OCI-LY1 (cell line): Measurements from ENCODE around the gene DNTT.

Experiments used
- H2AFZ ChIP-seq: fragments of 200-600 bp; sonication (generic), shearing (Covaris generic); 2 replicates; pipeline ENCODE4 v1.6.0; 2014; ENCODE audit warnings: antibody characterized with exemption, mild to moderate bottlenecking, low read length
- H3F3A ChIP-seq: fragments of 200-600 bp; sonication (generic), shearing (Covaris generic); 2 replicates; pipeline ENCODE4 v1.6.0; 2014; ENCODE audit warnings: mild to moderate bottlenecking, antibody characterized with exemption, low read length, moderate library complexity; ENCODE audit not compliant: insufficient read depth
- H3K27ac ChIP-seq: fragments of 200-600 bp; sonication (generic); 2 replicates; pipeline ENCODE4 v1.5.1; 2014; ENCODE audit warnings: low read length, mixed run types, mild to moderate bottlenecking, low read depth; ENCODE audit not compliant: poor library complexity, severe bottlenecking
- H3K27me3 ChIP-seq: fragments of 200-600 bp; sonication (generic); 2 replicates; pipeline ENCODE4 v1.6.0; 2014; ENCODE audit warnings: antibody characterized with exemption, mild to moderate bottlenecking, low read length, moderate library complexity; ENCODE audit not compliant: insufficient read depth
- H3K36me3 ChIP-seq: fragments of 200-600 bp; sonication (generic); 2 replicates; pipeline ENCODE4 v1.6.1; 2014; ENCODE audit warnings: mild to moderate bottlenecking, antibody characterized with exemption, low read length, moderate library complexity, mixed read lengths; ENCODE audit not compliant: insufficient read depth
- H3K4me1 ChIP-seq: fragments of 200-600 bp; sonication (generic); 2 replicates; pipeline ENCODE4 v1.5.1; 2014; ENCODE audit warnings: mild to moderate bottlenecking, low read length, moderate library complexity; ENCODE audit not compliant: insufficient read depth, severe bottlenecking
- H3K4me2 ChIP-seq: fragments of 200-600 bp; sonication (generic), shearing (Covaris generic); 2 replicates; pipeline ENCODE4 v1.6.1; 2014; ENCODE audit warnings: low read length
- H3K4me3 ChIP-seq: fragments of 200-600 bp; sonication (generic); 2 replicates; pipeline ENCODE4 v1.5.1; 2014; ENCODE audit warnings: low read length, low read depth, mild to moderate bottlenecking, mixed read lengths; ENCODE audit not compliant: poor library complexity, severe bottlenecking
- H3K79me2 ChIP-seq: fragments of 200-600 bp; shearing (Covaris generic); 2 replicates; pipeline ENCODE4 v1.6.1; 2016; ENCODE audit warnings: mixed run types, low read length, mixed read lengths; ENCODE audit not compliant: insufficient read depth
- H3K9ac ChIP-seq: fragments of 200-600 bp; sonication (generic), shearing (Covaris generic); 2 replicates; pipeline ENCODE4 v1.6.1; 2014; ENCODE audit warnings: mild to moderate bottlenecking, low read length, mixed read lengths
- H3K9me2 ChIP-seq: fragments of 200-600 bp; sonication (generic), shearing (Covaris generic); 2 replicates; pipeline ENCODE4 v1.6.1; 2014; ENCODE audit warnings: low read depth, mild to moderate bottlenecking, low read length, mixed read lengths
- H3K9me3 ChIP-seq: fragments of 200-600 bp; shearing (Covaris generic); 2 replicates; pipeline ENCODE4 v1.6.1; 2014; ENCODE audit warnings: low read length, mixed read lengths
- H4K20me1 ChIP-seq: fragments of 200-600 bp; sonication (generic), shearing (Covaris generic); 2 replicates; pipeline ENCODE4 v1.6.0; 2016; ENCODE audit warnings: mild to moderate bottlenecking, low read length; ENCODE audit not compliant: insufficient read depth
- CTCF ChIP-seq: fragments of 200-600 bp; sonication (generic), shearing (Covaris generic); IDR thresholded peaks from 2 replicates; pipeline ENCODE4 v1.5.1; 2017; ENCODE audit warnings: mild to moderate bottlenecking, antibody characterized with exemption, low read length, moderate library complexity, mixed read lengths
- EZH2 ChIP-seq: fragments of 200-600 bp; sonication (generic), shearing (Covaris generic); IDR thresholded peaks from 2 replicates; pipeline ENCODE4 v1.8.0; 2017; ENCODE audit warnings: borderline replicate concordance, mixed run types, mild to moderate bottlenecking, antibody characterized with exemption, low read length, moderate library complexity, mixed read lengths

Gene DNTT

DNA sequence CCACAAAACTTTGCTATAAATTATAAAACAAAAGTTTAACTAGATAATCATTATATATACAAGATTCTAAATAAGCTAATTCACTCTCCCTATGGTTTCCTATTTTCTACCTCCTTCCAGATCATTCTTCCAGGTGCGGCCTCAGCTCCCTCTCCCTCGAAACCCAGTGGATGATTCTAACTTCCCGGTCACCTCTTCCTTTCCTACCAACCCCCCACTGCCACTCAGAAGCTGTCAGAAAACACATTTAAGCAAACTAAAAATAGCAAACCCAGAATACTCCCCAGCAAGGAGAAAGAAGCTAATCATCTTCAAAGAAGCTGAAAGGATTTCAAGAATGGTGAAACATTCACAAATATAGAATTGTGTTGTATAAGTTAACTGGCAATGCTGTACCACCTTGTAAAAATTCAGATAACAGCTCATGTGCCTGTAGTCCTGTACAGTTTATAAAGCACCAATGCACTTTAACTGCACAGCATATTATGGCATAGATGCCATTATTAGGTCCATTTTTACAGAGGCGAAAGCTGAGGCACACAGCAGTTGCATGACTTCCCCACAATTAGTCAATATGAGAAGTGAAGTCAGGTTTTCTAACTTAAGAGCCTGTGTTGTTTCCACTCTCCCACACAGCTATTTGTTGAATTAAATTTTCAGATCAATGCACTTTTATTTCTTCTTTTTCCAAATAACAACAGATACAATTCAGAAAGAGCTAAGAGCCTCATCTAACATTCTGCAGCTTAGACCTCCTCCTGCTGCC is 13.7 kb upstream of the DNTT start:
- H3K4me3 ChIP-seq = no peak overlapping the region
- H3K36me3 ChIP-seq = no peaks in the 10 kb centered on the region
- no peaks in the 10 kb centered on the region for H4K20me1 ChIP-seq
- H3K9me3 ChIP-seq = no peaks in the 10 kb centered on the region
- H3K27ac ChIP-seq = peak overlapping the region; percentile 100
- no peaks in the 10 kb centered on the region for H3K79me2 ChIP-seq
- no peak overlapping the region for H2AFZ ChIP-seq
- no peaks in the 10 kb centered on the region for H3K9me2 ChIP-seq
- peak overlapping the region; percentile 52 for H3K4me2 ChIP-seq
- H3F3A ChIP-seq = 0 out of 2 replicates have a peak, but pooled peaks cover 6% of the 10 kb centered on the region
- no peak for TF ChIP-seq EZH2
- TF ChIP-seq CTCF = no peak
- H3K4me1 ChIP-seq = peaks cover 98% of the 10 kb centered on the region
- H3K27me3 ChIP-seq = no peaks in the 10 kb centered on the region
- peak overlapping the region; percentile 64 for H3K9ac ChIP-seq

GRCh38 chr10:96292971-96293920 is 11.0 kb upstream of the DNTT start:
- Histone ChIP-seq H3K79me2 (no peaks in the 10 kb centered on the region), H3K9me3 (no peaks in the 10 kb centered on the region), H3K9me2 (no peaks in the 10 kb centered on the region), H3K9ac (peak overlapping the region; percentile 46; the same call in 1 of the 2 replicates), H2AFZ (no peak overlapping the region), H3K36me3 (no peaks in the 10 kb centered on the region), H3K27me3 (no peaks in the 10 kb centered on the region), H3F3A (peaks cover 6% of the 10 kb centered on the region; the same call in 1 of the 2 replicates), H3K4me1 (peaks cover 84% of the 10 kb centered on the region), H3K27ac (peak overlapping the region; percentile 90), H3K4me3 (no peak overlapping the region), H4K20me1 (no peaks in the 10 kb centered on the region), H3K4me2 (peak overlapping the region; percentile 44; the same call in 1 of the 2 replicates)
- TF ChIP-seq CTCF (peak; percentile 57), EZH2 (no peak)

DNA sequence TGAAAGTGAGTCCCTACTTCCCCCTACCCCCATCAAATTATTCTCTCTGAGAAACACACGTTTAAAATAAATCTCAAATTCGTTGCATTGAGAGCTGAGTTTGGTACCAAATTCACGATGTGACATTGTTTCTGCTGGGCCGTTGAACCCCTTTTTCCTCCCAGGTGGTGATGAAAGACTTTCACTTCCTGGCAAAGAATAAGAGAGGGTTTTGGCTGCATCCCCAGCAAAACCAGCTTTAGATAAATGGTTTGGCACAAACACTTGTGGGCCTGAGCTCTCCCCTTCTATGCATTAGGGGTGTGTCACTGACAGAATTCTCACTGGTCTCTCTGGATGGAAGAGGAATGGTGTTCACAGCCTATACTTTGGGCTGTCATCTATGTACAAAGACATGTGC is 8.8 kb upstream of the DNTT start:
- Histone ChIP-seq H3K79me2 (no peaks in the 10 kb centered on the region), H2AFZ (no peak overlapping the region), H3K9me3 (no peaks in the 10 kb centered on the region), H3K9me2 (no peaks in the 10 kb centered on the region), H3K4me3 (no peak overlapping the region), H4K20me1 (no peaks in the 10 kb centered on the region), H3K9ac (no peak overlapping the region), H3K36me3 (no peaks in the 10 kb centered on the region), H3F3A (no peaks in the 10 kb centered on the region; the same call in 1 of the 2 replicates), H3K27ac (peak overlapping the region; percentile 90), H3K4me2 (no peak overlapping the region), H3K27me3 (no peaks in the 10 kb centered on the region), H3K4me1 (peaks cover 84% of the 10 kb centered on the region)
- TF ChIP-seq CTCF = no peak
- no peak for TF ChIP-seq EZH2
